ENCODE results near the gene ITGAL. TPM values are rescaled to one million over a fixed set of nuclear protein-coding genes. Genes with fewer than 3 reads are reported as not detected.
A peak's percentile ranks its signal among the peaks of the same experiment; 100 is the strongest.
"Not testable (repeated sequence)": the region's sequence is repeated elsewhere in the genome, so short reads cannot be mapped to it uniquely, and the experiment has no call there.

ITGAL gene
- total RNA-seq, 2 experiments from 2014 or later: 458 to 471 TPM

DNA sequence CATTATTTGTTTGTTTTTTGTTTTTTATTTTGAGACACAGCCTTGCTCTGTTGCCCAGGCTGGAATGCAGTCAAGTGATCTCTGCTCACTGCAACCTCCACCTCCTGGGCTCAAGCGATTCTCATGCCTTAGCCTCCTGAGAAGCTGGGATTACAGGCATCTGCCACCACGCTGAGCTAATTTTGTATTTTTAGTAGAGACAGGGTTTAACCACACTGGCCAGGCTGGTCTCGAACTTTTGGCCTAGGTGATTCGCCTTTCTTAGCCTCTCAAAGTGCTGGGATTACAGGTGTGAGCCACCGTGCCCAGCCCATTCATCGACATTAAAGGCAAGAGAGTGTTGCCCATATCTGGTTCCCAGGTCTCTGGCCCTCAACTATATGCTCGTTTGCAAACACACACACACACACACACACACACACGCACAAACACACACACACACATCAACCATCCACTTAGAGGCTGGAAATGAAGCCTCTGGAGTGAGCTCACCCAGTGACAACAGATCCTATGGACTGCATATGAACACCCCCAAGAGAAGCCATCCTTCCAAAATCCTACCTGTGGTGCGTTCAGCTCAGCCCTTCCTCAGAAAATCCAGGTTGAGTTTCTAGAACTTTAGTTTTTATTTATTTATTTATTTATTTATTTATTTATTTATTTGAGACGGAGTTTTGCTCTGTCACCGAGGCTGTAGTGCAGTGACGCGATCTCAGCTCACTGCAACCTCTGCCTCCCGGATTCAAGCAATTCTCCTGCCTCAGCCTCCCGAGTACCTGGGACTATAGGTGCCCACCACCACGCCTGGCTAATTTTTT, 14.6 kb upstream of the ITGAL start:
- Mint-ChIP-seq H3K27me3 (ENCODE audit: low read depth) (no peaks in the 10 kb centered on the region), H3K27ac (peak overlapping the region; percentile 98), H3K36me3 (ENCODE audit: low read depth) (peaks cover 8% of the 10 kb centered on the region), H3K4me1 (ENCODE audit: low read depth) (peaks cover 72% of the 10 kb centered on the region), H3K9me3 (ENCODE audit: insufficient read depth) (no peaks in the 10 kb centered on the region), H3K4me3 (peak overlapping the region; percentile 71)
- CTCF ChIA-PET: interaction anchor here (0.9 to 7.0 kb wide), 10 partner anchors 10 to 99 kb away, joined by 3 to 95 read pairs (median 8); partner anchors contain the start of genes DCTPP1, ITGAL, SEPHS2 and ZNF747
- DNase-seq (no peak), ATAC-seq (no peak)
- POLR2A ChIA-PET: interaction anchor here (0.5 to 9.2 kb wide), 14 partner anchors 8 to 103 kb away, joined by 3 to 206 read pairs (median 6); partner anchors contain the start of genes DCTPP1, ITGAL, SEPHS2 and SEPTIN1

DNA sequence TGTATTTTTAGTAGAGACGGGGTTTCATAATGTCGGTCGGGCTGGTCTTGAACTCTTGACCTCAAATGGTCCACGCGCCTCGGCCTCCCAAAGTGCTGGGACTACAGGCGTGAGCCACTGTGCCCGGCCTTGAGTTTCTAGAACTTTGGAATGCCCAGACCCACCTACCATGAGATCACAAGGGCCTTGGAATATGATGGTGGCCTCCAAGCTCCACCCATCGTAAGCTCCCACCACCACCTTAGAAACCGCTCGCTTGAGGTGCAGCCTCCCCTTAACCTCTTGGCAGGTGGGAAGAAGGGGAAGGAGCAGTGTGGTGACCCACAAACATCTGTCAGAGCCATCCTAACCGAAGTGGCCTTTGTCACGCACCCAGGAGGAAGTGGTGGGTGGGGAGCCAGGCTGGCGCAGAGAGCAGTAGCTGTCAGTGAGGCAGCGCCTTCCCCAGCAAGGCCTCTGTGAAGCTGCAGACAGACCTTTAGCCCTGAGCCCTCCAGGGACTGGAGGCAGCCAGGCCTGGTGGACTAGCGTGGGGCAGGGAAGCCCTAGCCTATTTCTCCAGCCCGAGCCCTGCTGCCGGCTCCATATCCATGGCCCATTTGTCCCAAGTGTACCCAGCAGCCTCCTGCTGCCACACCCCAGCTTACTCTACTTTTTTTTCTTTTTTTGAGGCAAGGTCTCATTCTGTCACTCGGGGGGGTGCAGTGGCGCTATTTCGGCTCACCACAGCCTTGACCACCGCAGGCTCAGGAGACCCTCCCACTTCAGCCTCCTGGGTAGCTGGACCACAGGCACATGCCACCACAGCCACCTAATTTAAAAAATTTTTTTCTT, 13.8 kb upstream of the ITGAL start:
- POLR2A ChIA-PET: interaction anchor here (0.5 to 9.2 kb wide), 14 partner anchors 9 to 102 kb away, joined by 3 to 206 read pairs (median 6); partner anchors contain the start of genes DCTPP1, ITGAL, SEPHS2 and SEPTIN1
- peak overlapping the region; percentile 98 for H3K27ac Mint-ChIP-seq
- ATAC-seq (peak; percentile 97), DNase-seq (peak; percentile 95)
- H3K9me3 Mint-ChIP-seq (ENCODE audit: insufficient read depth): no peaks in the 10 kb centered on the region
- CTCF ChIA-PET: interaction anchor here (1.3 to 7.0 kb wide), 8 partner anchors 11 to 77 kb away, joined by 3 to 95 read pairs (median 16); partner anchors contain the start of genes DCTPP1, ITGAL, SEPHS2 and ZNF747
- H3K36me3 Mint-ChIP-seq (ENCODE audit: low read depth): peaks cover 8% of the 10 kb centered on the region
- H3K4me1 Mint-ChIP-seq (ENCODE audit: low read depth): peaks cover 74% of the 10 kb centered on the region
- no peaks in the 10 kb centered on the region for H3K27me3 Mint-ChIP-seq (ENCODE audit: low read depth)
- H3K4me3 Mint-ChIP-seq: peak overlapping the region; percentile 71

DNA sequence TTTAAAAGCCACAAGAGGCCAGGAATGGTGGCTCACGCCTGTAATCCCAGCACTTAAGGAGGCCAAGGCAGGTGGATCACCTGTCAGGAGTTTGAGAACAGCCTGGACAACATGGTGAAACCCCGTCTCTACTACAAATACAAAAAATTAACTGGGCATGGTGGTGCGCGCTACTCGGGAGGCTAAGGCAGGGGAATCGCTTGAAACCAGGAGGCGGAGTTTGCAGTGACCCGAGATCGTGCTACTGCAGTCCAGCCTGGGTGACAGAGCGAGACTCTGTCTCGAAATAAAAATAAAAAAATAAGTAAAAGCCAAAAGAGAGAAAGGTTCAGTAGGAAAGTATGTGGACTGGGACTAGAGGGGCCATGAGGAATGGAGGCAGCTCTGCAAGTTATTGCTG, 13.1 kb upstream of the ITGAL start:
- Mint-ChIP-seq H3K4me3 (peak overlapping the region; percentile 71), H3K36me3 (ENCODE audit: low read depth) (peaks cover 8% of the 10 kb centered on the region)
- POLR2A ChIA-PET: interaction anchor here (0.7 to 9.2 kb wide), 13 partner anchors 10 to 102 kb away, joined by 3 to 206 read pairs (median 6); partner anchors contain the start of genes DCTPP1, ITGAL, SEPHS2 and SEPTIN1

DNA sequence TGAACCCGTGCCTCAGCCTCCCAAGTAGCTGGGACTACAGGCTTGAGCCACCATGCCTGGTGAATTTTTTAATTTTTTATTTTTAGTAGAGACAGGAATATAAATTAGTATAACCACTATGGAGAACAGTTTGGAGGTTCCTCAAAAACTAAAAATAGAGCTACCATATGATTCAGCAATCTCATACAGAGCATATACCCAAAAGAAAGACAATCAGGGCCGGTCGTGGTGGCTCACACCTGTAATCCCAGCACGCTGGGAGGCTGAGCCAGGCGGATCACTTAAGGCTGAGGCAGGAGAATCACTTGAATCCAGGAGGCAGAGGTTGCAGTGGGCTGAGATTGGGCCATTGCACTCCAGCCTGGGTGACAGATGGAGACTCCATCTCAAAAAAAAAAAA, 11.1 kb upstream of the ITGAL start:
- Mint-ChIP-seq H3K27ac (peak overlapping the region; percentile 39), H3K4me1 (ENCODE audit: low read depth) (peaks cover 72% of the 10 kb centered on the region)
- DNase-seq; H3K36me3 Mint-ChIP-seq (ENCODE audit: low read depth); H3K4me3 Mint-ChIP-seq; H3K9me3 Mint-ChIP-seq (ENCODE audit: insufficient read depth); H3K27me3 Mint-ChIP-seq (ENCODE audit: low read depth); ATAC-seq: not testable (repeated sequence)
- ChIA-PET POLR2A (interaction anchor here (2.3 to 9.2 kb wide), 2 partner anchors 9 to 19 kb away, joined by 5 to 206 read pairs; partner anchors contain the start of gene ITGAL), CTCF (interaction anchor here (1.3 to 7.0 kb wide), 4 partner anchors 9 to 32 kb away, joined by 5 to 95 read pairs (median 9); partner anchors contain the start of genes DCTPP1 and ITGAL)

More for the DNA sequence above, 13.1 kb upstream of the ITGAL start:
- CTCF ChIA-PET: interaction anchor here (1.3 to 7.0 kb wide), 7 partner anchors 11 to 77 kb away, joined by 4 to 95 read pairs (median 21); partner anchors contain the start of genes DCTPP1, ITGAL and SEPHS2
- Mint-ChIP-seq H3K9me3 (ENCODE audit: insufficient read depth) (no peaks in the 10 kb centered on the region), H3K27ac (peak overlapping the region; percentile 98), H3K27me3 (ENCODE audit: low read depth) (no peaks in the 10 kb centered on the region), H3K4me1 (ENCODE audit: low read depth) (peaks cover 70% of the 10 kb centered on the region)
- DNase-seq (no peak), ATAC-seq (no peak)

DNA sequence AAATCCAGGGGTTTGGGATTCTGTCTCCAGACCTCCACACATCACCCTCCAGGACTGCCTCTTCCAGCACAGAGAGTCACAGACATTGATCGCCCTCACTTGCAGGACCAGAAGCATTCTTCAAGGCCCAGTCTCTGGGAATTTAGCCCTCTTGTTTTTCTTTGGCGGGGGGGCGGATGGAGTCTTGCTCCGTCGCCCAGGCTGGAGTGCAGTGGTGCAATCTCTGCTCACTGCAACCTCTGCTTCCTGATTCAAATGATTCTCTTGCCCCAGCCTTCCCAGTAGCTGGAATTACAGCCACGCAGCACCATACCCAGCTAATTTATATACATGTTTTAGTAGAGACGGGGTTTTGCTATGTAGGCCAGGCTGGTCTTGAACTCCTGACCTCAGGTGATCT, 8.5 kb upstream of the ITGAL start:
- Mint-ChIP-seq H3K4me1 (ENCODE audit: low read depth) (peaks cover 55% of the 10 kb centered on the region), H3K27me3 (ENCODE audit: low read depth) (no peaks in the 10 kb centered on the region), H3K9me3 (ENCODE audit: insufficient read depth) (no peaks in the 10 kb centered on the region), H3K36me3 (ENCODE audit: low read depth) (peaks cover 5% of the 10 kb centered on the region), H3K4me3 (no peak overlapping the region), H3K27ac (no peak overlapping the region)
- no peak for ATAC-seq
- ChIA-PET POLR2A (interaction anchor here (0.6 kb wide), 1 partner anchor 34 kb away, joined by 5 read pairs; no protein-coding TSS in a partner anchor), CTCF (interaction anchor here (0.8 to 1.0 kb wide), 2 partner anchors 13 to 34 kb away, joined by 3 to 4 read pairs; partner anchors contain the start of gene DCTPP1)
- DNase-seq: no peak

DNA sequence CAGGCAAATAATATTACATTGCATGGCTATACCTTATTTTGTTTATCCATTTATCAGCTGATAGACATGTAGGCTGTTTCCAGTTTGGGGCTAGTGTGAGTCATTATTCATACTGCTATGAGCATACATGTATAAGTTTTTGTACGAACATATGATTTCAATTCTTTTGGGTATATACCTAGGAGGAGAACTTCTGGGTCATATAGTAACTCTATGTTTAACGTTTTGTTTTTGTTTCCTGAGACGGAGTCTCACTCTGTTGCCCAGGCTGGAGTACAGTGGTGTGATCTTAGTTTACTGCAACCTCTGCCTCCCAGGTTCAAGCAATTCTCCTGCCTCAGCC, 2.4 kb upstream of the ITGAL start:
- DNase-seq (no peak), ATAC-seq (no peak)
- POLR2A ChIA-PET: interaction anchor here (0.8 to 7.7 kb wide), 3 partner anchors 13 to 41 kb away, joined by 3 to 206 read pairs (median 27); partner anchors contain the start of gene DCTPP1
- Mint-ChIP-seq H3K4me3 (peak overlapping the region; percentile 15), H3K36me3 (ENCODE audit: low read depth) (peaks cover 24% of the 10 kb centered on the region), H3K27ac (peak overlapping the region; percentile 96), H3K27me3 (ENCODE audit: low read depth) (no peaks in the 10 kb centered on the region), H3K9me3 (ENCODE audit: insufficient read depth) (no peaks in the 10 kb centered on the region), H3K4me1 (ENCODE audit: low read depth) (peaks cover 56% of the 10 kb centered on the region)
- CTCF ChIA-PET: interaction anchor here (1.5 to 10.5 kb wide), 4 partner anchors 12 to 188 kb away, joined by 3 to 139 read pairs (median 54); partner anchors contain the start of genes DCTPP1, FBRS and SEPHS2

DNA sequence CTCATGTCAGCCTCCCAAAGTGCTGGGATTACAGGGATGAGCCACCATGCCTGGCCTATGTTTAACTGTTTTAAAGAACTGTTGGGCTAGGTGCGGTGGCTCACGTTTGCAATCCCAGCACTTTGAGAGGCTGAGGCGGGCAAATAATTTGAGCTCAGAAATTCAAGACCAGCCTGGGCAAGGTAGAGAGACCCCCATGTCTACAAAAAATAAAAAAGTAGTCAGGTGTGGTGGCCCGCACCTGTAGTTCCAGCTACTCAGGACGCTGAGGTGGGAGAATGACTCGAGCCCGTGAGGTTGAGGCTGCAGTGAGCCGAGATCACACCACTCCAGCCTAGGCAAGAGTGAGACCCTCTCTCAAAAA, 1.9 kb upstream of the ITGAL start:
- Mint-ChIP-seq H3K36me3 (ENCODE audit: low read depth) (peaks cover 29% of the 10 kb centered on the region), H3K27me3 (ENCODE audit: low read depth) (no peaks in the 10 kb centered on the region), H3K9me3 (ENCODE audit: insufficient read depth) (no peaks in the 10 kb centered on the region), H3K4me1 (ENCODE audit: low read depth) (peaks cover 58% of the 10 kb centered on the region), H3K4me3 (peak overlapping the region; percentile 28), H3K27ac (peak overlapping the region; percentile 96)
- no peak for DNase-seq
- no peak for ATAC-seq
- ChIA-PET CTCF (interaction anchor here (1.5 to 10.5 kb wide), 4 partner anchors 12 to 188 kb away, joined by 3 to 139 read pairs (median 54); partner anchors contain the start of genes DCTPP1, FBRS and SEPHS2), POLR2A (interaction anchor here (0.8 to 7.7 kb wide), 3 partner anchors 13 to 41 kb away, joined by 3 to 206 read pairs (median 27); partner anchors contain the start of gene DCTPP1)

DNA sequence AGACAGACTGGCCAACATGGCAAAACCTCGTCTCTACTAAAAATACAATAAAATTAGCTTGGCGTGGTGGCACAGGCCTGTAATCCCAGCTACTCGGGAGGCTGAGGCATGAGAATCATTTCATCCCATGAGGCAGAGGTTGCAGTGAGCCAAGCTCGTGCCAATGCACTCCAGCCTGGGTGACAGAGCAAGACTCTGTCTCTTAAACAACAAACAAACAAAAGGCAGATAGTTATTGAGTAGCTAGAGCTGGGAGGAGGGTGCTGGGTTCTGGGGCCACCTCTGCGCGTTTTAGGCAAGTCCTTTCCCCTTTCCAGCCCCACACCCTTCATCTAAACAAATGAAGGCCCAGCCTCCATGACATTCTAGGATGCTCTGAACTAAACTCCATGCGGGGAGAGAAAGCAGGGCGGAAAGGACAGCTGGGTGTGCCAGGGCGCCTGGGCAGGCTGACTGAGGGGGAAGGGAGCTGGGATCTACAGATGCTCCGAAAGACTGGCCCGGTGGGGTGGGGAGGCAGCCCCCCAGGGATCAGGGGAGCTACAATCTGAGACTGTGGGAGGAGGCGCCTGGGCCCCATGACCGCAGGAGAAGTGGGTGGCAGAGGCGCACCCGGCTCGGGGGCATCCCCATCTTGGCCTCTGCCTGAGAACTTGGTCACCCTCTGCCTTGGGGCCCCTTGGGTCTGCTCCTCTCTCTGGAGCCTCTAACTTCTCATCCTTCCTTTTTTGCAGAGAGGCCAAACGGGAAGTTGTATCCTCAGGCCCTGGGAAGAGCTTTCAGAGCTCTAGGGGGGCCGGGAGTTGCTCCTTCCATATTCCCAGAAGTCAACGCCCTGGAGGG, 910 bp downstream of the ITGAL start:
- peak overlapping the region; percentile 98 for H3K4me3 Mint-ChIP-seq
- peaks cover 65% of the 10 kb centered on the region for H3K4me1 Mint-ChIP-seq (ENCODE audit: low read depth)
- ChIA-PET CTCF (interaction anchor here (1.2 to 10.5 kb wide), 7 partner anchors 10 to 111 kb away, joined by 3 to 139 read pairs (median 5); partner anchors contain the start of genes DCTPP1 and SEPHS2), POLR2A (interaction anchor here (0.7 to 7.7 kb wide), 18 partner anchors 10 to 220 kb away, joined by 3 to 206 read pairs (median 5); partner anchors contain the start of genes DCTPP1, SEPHS2, SEPTIN1 and ZNF689)
- no peaks in the 10 kb centered on the region for H3K9me3 Mint-ChIP-seq (ENCODE audit: insufficient read depth)
- peaks cover 49% of the 10 kb centered on the region for H3K36me3 Mint-ChIP-seq (ENCODE audit: low read depth)
- H3K27me3 Mint-ChIP-seq (ENCODE audit: low read depth): no peaks in the 10 kb centered on the region
- peak overlapping the region; percentile 95 for H3K27ac Mint-ChIP-seq
- ATAC-seq (peak; percentile 22), DNase-seq (peak; percentile 57)

DNA sequence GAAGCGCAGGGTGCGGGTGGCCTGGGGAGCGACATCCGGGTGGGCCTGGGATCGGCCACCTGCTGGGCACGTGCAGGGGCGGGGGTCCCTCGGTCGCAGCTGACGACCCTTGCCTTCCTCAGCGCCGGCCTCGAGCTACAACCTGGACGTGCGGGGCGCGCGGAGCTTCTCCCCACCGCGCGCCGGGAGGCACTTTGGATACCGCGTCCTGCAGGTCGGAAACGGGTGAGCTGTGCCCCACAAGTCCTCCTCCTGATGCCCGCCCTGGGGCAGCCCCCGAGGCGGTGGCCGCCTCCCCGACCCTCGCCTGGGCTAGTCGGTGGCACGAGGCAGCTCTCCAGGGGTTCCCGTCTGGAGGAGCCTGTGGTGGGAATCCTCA, 1.5 kb downstream of the ITGAL start:
- Mint-ChIP-seq H3K27ac (peak overlapping the region; percentile 95), H3K36me3 (ENCODE audit: low read depth) (peaks cover 55% of the 10 kb centered on the region)

DNA sequence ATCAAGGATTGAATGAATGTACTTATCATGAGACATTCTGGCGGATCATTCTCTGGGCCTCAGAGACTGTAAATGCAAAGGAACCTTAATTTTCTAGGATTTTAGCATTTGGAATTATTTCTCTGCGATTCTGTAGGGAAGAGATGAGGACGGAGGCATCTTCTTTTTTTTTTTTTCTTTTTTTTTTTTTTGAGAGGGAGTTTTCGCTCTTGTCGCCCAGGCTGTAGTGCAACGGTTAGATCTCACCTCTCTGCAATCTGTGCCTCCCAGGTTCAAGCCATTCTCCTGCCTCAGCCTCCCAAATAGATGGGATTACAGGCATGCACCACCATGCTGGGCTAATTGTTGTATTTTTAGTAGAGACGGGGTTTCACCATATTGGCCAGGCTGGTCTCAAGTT, 2.1 kb downstream of the ITGAL start:
- peaks cover 65% of the 10 kb centered on the region for H3K4me1 Mint-ChIP-seq (ENCODE audit: low read depth)
- peak overlapping the region; percentile 74 for H3K27ac Mint-ChIP-seq
- no peak for DNase-seq
- ChIA-PET POLR2A (interaction anchor here (0.9 to 7.7 kb wide), 9 partner anchors 9 to 40 kb away, joined by 3 to 206 read pairs (median 5); no protein-coding TSS in a partner anchor), CTCF (interaction anchor here (0.6 to 10.5 kb wide), 6 partner anchors 9 to 124 kb away, joined by 3 to 139 read pairs (median 5); partner anchors contain the start of genes DCTPP1 and SEPHS2)
- peak overlapping the region; percentile 98 for H3K4me3 Mint-ChIP-seq
- peaks cover 59% of the 10 kb centered on the region for H3K36me3 Mint-ChIP-seq (ENCODE audit: low read depth)
- H3K27me3 Mint-ChIP-seq (ENCODE audit: low read depth): no peaks in the 10 kb centered on the region
- no peak for ATAC-seq
- H3K9me3 Mint-ChIP-seq (ENCODE audit: insufficient read depth): no peaks in the 10 kb centered on the region

More for the DNA sequence above, 1.5 kb downstream of the ITGAL start:
- H3K4me1 Mint-ChIP-seq (ENCODE audit: low read depth): peaks cover 68% of the 10 kb centered on the region
- DNase-seq (no peak), ATAC-seq (no peak)
- peak overlapping the region; percentile 98 for H3K4me3 Mint-ChIP-seq
- CTCF ChIA-PET: interaction anchor here (0.6 to 10.5 kb wide), 6 partner anchors 9 to 110 kb away, joined by 3 to 139 read pairs (median 42); partner anchors contain the start of genes DCTPP1 and SEPHS2
- no peaks in the 10 kb centered on the region for H3K9me3 Mint-ChIP-seq (ENCODE audit: insufficient read depth)
- POLR2A ChIA-PET: interaction anchor here (0.7 to 7.7 kb wide), 18 partner anchors 9 to 220 kb away, joined by 3 to 206 read pairs (median 5); partner anchors contain the start of genes DCTPP1, SEPHS2, SEPTIN1 and ZNF689
- no peaks in the 10 kb centered on the region for H3K27me3 Mint-ChIP-seq (ENCODE audit: low read depth)
